OCI-LY3 (cell line): Measurements from ENCODE around the gene SPACA4.

Source experiments
- H2AFZ ChIP-seq: fragments of 200-600, 300-600 bp; shearing (Covaris generic); 2 replicates; pipeline ENCODE4 v1.6.0; 2014; ENCODE audit warnings: antibody characterized with exemption, low read depth, low read length
- H3K27ac ChIP-seq: fragments of 200-600, 300-600 bp; sonication (generic); 2 replicates; pipeline ENCODE4 v1.5.1; 2014; ENCODE audit warnings: mild to moderate bottlenecking, low read length, moderate library complexity, mixed read lengths
- H3K27me3 ChIP-seq: fragments of 200-600, 300-600 bp; sonication (generic); 2 replicates; pipeline ENCODE4 v1.6.1; 2014; ENCODE audit warnings: low read depth, low read length, mixed read lengths
- H3K36me3 ChIP-seq: fragments of 200-600, 300-600 bp; sonication (generic); replicated peaks from 2 replicates; pipeline ENCODE3; 2014; ENCODE audit warnings: low read depth, low read length, mixed read lengths
- H3K4me1 ChIP-seq: fragments of 300-600, 200-600 bp; sonication (generic); 2 replicates; pipeline ENCODE4 v1.6.1; 2014; ENCODE audit warnings: low read length, mixed read lengths
- H3K4me2 ChIP-seq: fragments of 200-600, 300-600 bp; sonication (generic); 2 replicates; pipeline ENCODE4 v1.6.1; 2014; ENCODE audit warnings: low read length, mixed read lengths
- H3K4me3 ChIP-seq: fragments of 300-600, 200-600 bp; sonication (generic); 2 replicates; pipeline ENCODE4 v1.5.1; 2014; ENCODE audit warnings: antibody characterized with exemption, mild to moderate bottlenecking, low read length, moderate library complexity
- H3K79me2 ChIP-seq: fragments of 300-600, 200-600 bp; shearing (Covaris generic); 2 replicates; pipeline ENCODE4 v1.6.1; 2014; ENCODE audit warnings: mild to moderate bottlenecking, low read length, mixed read lengths
- H3K9ac ChIP-seq: fragments of 300-600, 200-600 bp; shearing (Covaris generic); 2 replicates; pipeline ENCODE4 v1.6.0; 2014; ENCODE audit warnings: mild to moderate bottlenecking, low read length, moderate library complexity
- H3K9me3 ChIP-seq: fragments of 200-600, 300-600 bp; shearing (Covaris generic); 2 replicates; pipeline ENCODE4 v1.6.1; 2014; ENCODE audit warnings: low read length, mixed read lengths; ENCODE audit not compliant: insufficient read depth
- H4K20me1 ChIP-seq: fragments of 200-600, 300-600 bp; sonication (generic); 2 replicates; pipeline ENCODE4 v1.6.1; 2016; ENCODE audit warnings: low read length, mixed read lengths; ENCODE audit not compliant: insufficient read depth
- CTCF ChIP-seq: fragments of 200-600, 300-600 bp; sonication (generic); IDR thresholded peaks from 2 replicates; pipeline ENCODE4 v1.5.1; 2014; ENCODE audit warnings: antibody characterized with exemption, low read length, low read depth
- EZH2phosphoT487 ChIP-seq: fragments of 200-600 bp; shearing (Covaris generic); IDR thresholded peaks from 2 replicates; pipeline ENCODE4 v1.6.1; 2018; ENCODE audit warnings: antibody characterized with exemption, mixed run types, low read depth

SPACA4 gene

GRCh38 chr19:48578891-48579290 lies 27.7 kb upstream of the SPACA4 start:
- no peak overlapping the region for H3K4me2 ChIP-seq
- no peak overlapping the region for H3K4me3 ChIP-seq
- H3K27ac ChIP-seq, result no peak overlapping the region
- no peak overlapping the region for H2AFZ ChIP-seq
- no peaks in the 10 kb centered on the region for H3K36me3 ChIP-seq
- H3K9me3 ChIP-seq, result no peaks in the 10 kb centered on the region
- peaks cover 5% of the 10 kb centered on the region for H3K4me1 ChIP-seq
- H3K27me3 ChIP-seq, result no peaks in the 10 kb centered on the region
- no peaks in the 10 kb centered on the region for H4K20me1 ChIP-seq
- no peaks in the 10 kb centered on the region for H3K79me2 ChIP-seq
- H3K9ac ChIP-seq, result no peak overlapping the region
- TF ChIP-seq EZH2phosphoT487 (no peak), CTCF (no peak)

- H3K9ac ChIP-seq, result no peak overlapping the region
- H3K79me2 ChIP-seq, result no peaks in the 10 kb centered on the region
- H3K9me3 ChIP-seq, result no peaks in the 10 kb centered on the region
- H3K27ac ChIP-seq, result no peak overlapping the region
- H2AFZ ChIP-seq, result no peak overlapping the region
- H4K20me1 ChIP-seq, result no peaks in the 10 kb centered on the region
- no peak for TF ChIP-seq CTCF
- no peak for TF ChIP-seq EZH2phosphoT487
- no peak overlapping the region for H3K4me2 ChIP-seq
- peaks cover 3% of the 10 kb centered on the region; the same call in 1 of the 2 replicates for H3K4me1 ChIP-seq
- no peaks in the 10 kb centered on the region for H3K36me3 ChIP-seq
- no peaks in the 10 kb centered on the region for H3K27me3 ChIP-seq
- no peak overlapping the region for H3K4me3 ChIP-seq
Observed at GRCh38 chr19:48582168-48582567, 24.4 kb upstream of the SPACA4 start.

GRCh38 chr19:48587387-48587786 lies 19.2 kb upstream of the SPACA4 start:
- no peaks in the 10 kb centered on the region for H3K79me2 ChIP-seq
- H3K4me2 ChIP-seq, result no peak overlapping the region
- no peak overlapping the region for H3K4me3 ChIP-seq
- TF ChIP-seq EZH2phosphoT487, result no peak
- no peaks in the 10 kb centered on the region for H3K27me3 ChIP-seq
- no peak overlapping the region for H3K9ac ChIP-seq
- H2AFZ ChIP-seq, result no peak overlapping the region
- H3K36me3 ChIP-seq, result no peaks in the 10 kb centered on the region
- peaks cover 8% of the 10 kb centered on the region; the same call in 1 of the 2 replicates for H3K4me1 ChIP-seq
- H3K9me3 ChIP-seq, result no peaks in the 10 kb centered on the region
- H4K20me1 ChIP-seq, result no peaks in the 10 kb centered on the region
- H3K27ac ChIP-seq, result no peak overlapping the region

- H3K9ac ChIP-seq, result peak overlapping the region; percentile 59
- H3K79me2 ChIP-seq, result no peaks in the 10 kb centered on the region
- no peaks in the 10 kb centered on the region for H3K36me3 ChIP-seq
- no peaks in the 10 kb centered on the region for H4K20me1 ChIP-seq
- H3K4me3 ChIP-seq, result peak overlapping the region; percentile 81
- H3K9me3 ChIP-seq, result no peaks in the 10 kb centered on the region
- H3K27ac ChIP-seq, result no peak overlapping the region
- H3K27me3 ChIP-seq, result no peaks in the 10 kb centered on the region
- peak overlapping the region; percentile 79 for H2AFZ ChIP-seq
- peaks cover 8% of the 10 kb centered on the region; the same call in 1 of the 2 replicates for H3K4me1 ChIP-seq
- H3K4me2 ChIP-seq, result peak overlapping the region; percentile 83
- TF ChIP-seq EZH2phosphoT487, result no peak
- peak; percentile 99 for TF ChIP-seq CTCF
Observed at GRCh38 chr19:48588670-48589401, 17.7 kb upstream of the SPACA4 start.
